Psoas muscle (tissue), 8 donors: ENCODE results near the gene BMPER. TPM values are rescaled to one million over a fixed set of nuclear protein-coding genes. Genes with fewer than 3 reads are reported as not detected.

Experiments
- ATAC-seq, 4 donors: fragments of 200-7000 bp; cut with Tn5 transposase; one replicate each; pipeline ENCODE4 v1.9.1; 2020; ENCODE audit warnings: moderate library complexity in 3 of 4, mild to moderate bottlenecking in 2 of 4
- DNase-seq, 2 donors: peaks; one replicate each; pipeline ENCODE4 v3.0.0-alpha.2; 2020
- H3K27ac ChIP-seq: fragments of 200-600 bp; one replicate; pipeline ENCODE4 v1.8.0; 2022
- H3K27me3 ChIP-seq, 3 donors: fragments of 200-600 bp in 1 of 3; one replicate each; pipeline versions ENCODE4 v1.6.1 to v1.8.0; 2013 to 2022; ENCODE audit warnings: low read length in 2 of 3, mild to moderate bottlenecking in 2 of 3, moderate library complexity in 1 of 3; ENCODE audit not compliant: insufficient read depth in 3 of 3
- H3K36me3 ChIP-seq, 2 donors: fragments of 200-600 bp in 1 of 2; one replicate each; pipeline versions ENCODE4 v1.6.1 to v1.8.0; 2013 to 2022; ENCODE audit warnings: low read depth in 1 of 2, mild to moderate bottlenecking in 1 of 2, moderate library complexity in 1 of 2; ENCODE audit not compliant: insufficient read depth in 1 of 2
- H3K4me1 ChIP-seq: fragments of 200-600 bp; one replicate; pipeline ENCODE4 v1.8.0; 2022
- H3K4me3 ChIP-seq: fragments of 200-600 bp; one replicate; pipeline ENCODE4 v1.8.0; 2022; ENCODE audit warnings: mild to moderate bottlenecking
- H3K9me3 ChIP-seq: fragments of 200-600 bp; one replicate; pipeline ENCODE4 v1.8.0; 2022
- CTCF ChIP-seq: fragments of 200-600 bp; IDR thresholded peaks from one replicate; pipeline ENCODE4 v1.8.0; 2022; ENCODE audit warnings: antibody characterized with exemption
- WGBS, 3 donors: extraction: QIAGEN DNeasy Blood & Tissue Kit; methylation state at CpG; one replicate each; pipeline versions ENCODE4 v1.1.6 to v1.1.7; 2013; 5-methylcytosine and 5-hydroxymethylcytosine counted together
- intact Hi-C, 2 donors: fragments of 100-400 bp; cut with DNase I; formaldehyde crosslinking; loops; one replicate each; pipeline versions ENCODE4 v1.11.0 to v1.14.2; 2022
- polyA plus RNA-seq, 3 donors: library from polyadenylated mRNA; stranded (reverse); fragments of 200-250 nt; gene quantifications; one replicate each; pipeline ENCODE4 v1.2.3, GENCODE V29; 2013
- total RNA-seq, 4 donors: library from RNA; stranded (reverse); fragmentation: NEBNext Ultra II Directional in 2 of 4; extraction: Animal tissue kit (Norgen Biotek cat#: 25700) in 2 of 4; gene quantifications; one replicate each; pipeline versions ENCODE4 v1.2.1 to v1.2.4, GENCODE V29; 2021 to 2023
- donor health status: healthy with polysubstance abuse.
- donor health status: DM: no; HTN: no; CAD: no; lungs with moderate emphysema.
- donor health status: Bipolar disorder and iron deficiency.
- donor health status: healthy.
- donor health status: DM: yes; HTN: yes; CAD: no.
- donor health status: DM: no; HTN: no; CAD: no.
- donor health status: DM: no; HTN: no; CAD: no.
- donor health status: DM: yes; HTN: yes; CAD: no.

Gene BMPER
- total and polyA plus RNA-seq, 7 donors: 1.0 to 7.6 (median 2.4) TPM

DNA sequence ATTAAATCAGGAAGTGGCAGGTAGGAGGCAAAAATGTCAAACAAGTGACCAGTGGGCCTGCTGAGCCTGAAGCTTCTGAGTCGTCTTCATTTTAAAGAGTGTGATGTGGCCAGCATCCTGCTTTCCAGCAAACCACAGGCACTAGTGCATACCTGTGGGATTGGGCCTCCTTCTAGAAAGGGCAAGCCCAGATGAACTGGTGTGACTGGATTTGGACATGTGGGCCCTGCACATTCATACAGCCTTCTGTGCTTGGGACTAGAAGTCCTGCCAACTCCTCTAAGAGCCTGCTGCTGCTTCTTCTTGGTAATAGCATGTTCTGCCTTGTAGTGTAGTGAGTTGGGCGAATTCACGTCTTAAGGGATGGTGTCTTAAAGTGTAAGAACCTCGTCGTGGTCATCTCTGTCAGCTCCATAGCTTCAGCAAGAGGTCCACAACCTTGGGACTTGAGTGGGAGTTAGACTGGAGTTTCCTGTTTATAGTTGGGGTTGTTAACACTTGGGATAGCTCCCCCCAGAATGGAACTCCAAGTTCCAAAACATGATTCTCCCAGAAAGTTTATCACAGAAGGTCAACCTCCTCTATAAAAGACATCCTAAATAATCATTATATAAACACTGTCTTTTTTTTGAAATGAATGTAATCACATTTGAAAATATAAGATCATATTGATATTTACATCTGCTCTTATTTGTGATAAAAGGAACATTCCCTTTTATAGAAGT, 11.2 kb downstream of the BMPER start:
- TF ChIP-seq CTCF: no peak
- WGBS, 3 donors: 84 to 92% (median 89%) methylated on average over 5 of the region's 5 CpGs
- H3K27ac ChIP-seq: no peak overlapping the region
- DNase-seq (no peak), ATAC-seq (peak in 3 of 4 donors; percentile 16 to 59 (median 40))
- H3K27me3 ChIP-seq: no peaks in the 10 kb centered on the region
- H3K9me3 ChIP-seq: no peaks in the 10 kb centered on the region
- peaks cover 16% of the 10 kb centered on the region for H3K4me1 ChIP-seq
- H3K4me3 ChIP-seq: no peak overlapping the region
- intact Hi-C loops: no loop called here
- no peaks in the 10 kb centered on the region for H3K36me3 ChIP-seq

DNA sequence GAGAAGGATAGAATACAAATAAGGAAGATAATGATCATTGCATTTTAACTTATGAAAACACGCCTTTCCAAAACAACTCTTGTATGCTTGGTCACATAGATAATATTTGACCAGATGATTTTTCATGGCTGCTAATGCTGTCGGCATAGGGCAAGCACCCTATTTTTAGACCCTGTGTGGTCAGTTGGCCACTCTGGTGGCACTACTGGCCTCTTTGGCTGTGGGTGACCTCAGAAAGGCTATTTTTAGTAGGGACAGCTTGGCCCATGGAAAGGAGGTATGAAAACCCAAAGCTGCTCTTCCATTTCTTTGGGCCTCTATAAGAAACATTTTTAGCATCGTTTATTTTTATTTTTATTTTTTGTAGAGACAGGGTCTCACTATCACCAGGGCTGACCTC, 12.3 kb downstream of the BMPER start:
- Histone ChIP-seq H3K4me3 (no peak overlapping the region), H3K27ac (peak overlapping the region; percentile 65), H3K27me3 (no peaks in the 10 kb centered on the region), H3K4me1 (peaks cover 16% of the 10 kb centered on the region), H3K9me3 (no peaks in the 10 kb centered on the region), H3K36me3 (no peaks in the 10 kb centered on the region)
- TF ChIP-seq CTCF: no peak
- DNase-seq (no peak), ATAC-seq (peak; percentile 77 to 95 (median 86))
- WGBS, 3 donors: 39 to 72% (median 62%) methylated on average over 3 of the region's 3 CpGs
- intact Hi-C loops: no loop called here

DNA sequence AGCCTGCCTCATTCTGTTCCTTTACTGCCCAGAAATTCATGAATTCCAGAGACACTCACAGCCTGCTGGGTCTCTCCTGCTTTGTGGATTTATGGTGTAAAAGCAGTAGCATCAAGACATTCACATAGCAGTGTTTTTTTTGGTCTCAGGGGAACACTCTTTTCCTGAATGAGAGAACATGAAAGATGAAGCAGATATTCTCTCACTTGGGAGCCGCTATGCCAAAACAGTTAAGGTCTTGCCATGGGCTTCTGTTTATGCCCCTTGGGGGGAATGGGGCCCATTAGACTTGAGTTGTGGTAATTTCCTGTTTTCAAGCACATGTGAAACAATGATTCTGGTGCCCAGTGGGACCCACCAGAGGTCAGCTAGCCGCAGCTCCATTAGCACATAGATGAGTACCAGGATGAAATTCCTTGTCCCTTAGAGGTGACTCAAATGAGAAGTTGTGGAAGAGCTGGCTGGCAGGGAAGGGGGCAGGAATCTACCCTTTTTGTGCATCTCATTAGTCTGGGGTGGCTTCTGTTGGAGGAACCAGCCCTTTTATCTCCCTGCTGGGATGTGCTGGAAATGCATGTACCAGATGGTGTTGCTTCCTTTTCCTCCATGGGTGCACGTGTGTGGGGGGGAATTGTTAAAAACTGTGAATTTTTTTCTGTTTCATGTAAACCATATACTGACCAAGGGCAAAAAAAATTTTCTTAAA, 13.3 kb downstream of the BMPER start:
- WGBS, 3 donors: 63 to 72% (median 68%) methylated on average over 3 of the region's 3 CpGs
- Histone ChIP-seq H3K4me1 (peaks cover 16% of the 10 kb centered on the region), H3K27me3 (no peaks in the 10 kb centered on the region), H3K4me3 (no peak overlapping the region), H3K36me3 (no peaks in the 10 kb centered on the region), H3K27ac (no peak overlapping the region), H3K9me3 (no peaks in the 10 kb centered on the region)
- no peak for ATAC-seq
- no peak for DNase-seq
- intact Hi-C loops: no loop called here
- no peak for TF ChIP-seq CTCF

GRCh38 chr7:33919449-33919848, 14.1 kb downstream of the BMPER start:
- ATAC-seq: no peak
- no peak overlapping the region for H3K27ac ChIP-seq
- no peak overlapping the region for H3K4me3 ChIP-seq
- H3K36me3 ChIP-seq: no peaks in the 10 kb centered on the region
- intact Hi-C loops: no loop called here
- no peak for TF ChIP-seq CTCF
- H3K4me1 ChIP-seq: peaks cover 16% of the 10 kb centered on the region
- H3K27me3 ChIP-seq: no peaks in the 10 kb centered on the region
- H3K9me3 ChIP-seq: no peaks in the 10 kb centered on the region
- DNase-seq: no peak
